SHP77 (cell line): ENCODE data around the gene DNAJC7.
"Not testable (repeated sequence)": the region's sequence is repeated elsewhere in the genome, so short reads cannot be mapped to it uniquely, and the experiment has no call there.

Experiments used
- DNase-seq, 2 experiments: peaks; one replicate each; lab custom pipeline; 2025; lab: John Stamatoyannopoulos, UW

DNAJC7 gene

DNA sequence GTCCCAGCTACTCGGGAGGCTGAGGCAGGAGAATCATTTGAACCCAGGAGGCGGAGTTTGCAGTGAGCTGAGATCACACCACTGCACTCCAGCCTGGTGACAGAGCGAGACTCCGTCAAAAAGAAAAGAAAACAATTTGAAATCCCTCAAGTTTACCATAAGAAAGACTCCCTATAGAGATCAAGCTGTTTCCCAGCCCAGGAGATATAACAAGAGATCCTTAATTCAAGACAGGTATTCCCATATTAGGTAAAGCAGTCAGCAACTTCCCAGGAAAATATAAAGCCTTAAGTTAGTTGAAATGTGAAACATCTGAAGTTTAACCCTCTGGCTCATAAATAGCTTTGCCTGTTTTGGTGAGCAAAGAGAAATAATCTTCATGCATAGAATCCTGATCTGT, 4.9 kb downstream of the DNAJC7 start:
- DNase-seq, result not testable (repeated sequence)

GRCh38 chr17:42010898-42011516, 6.2 kb downstream of the DNAJC7 start:
- DNase-seq, result no peak

GRCh38 chr17:42010266-42010680, 7.0 kb downstream of the DNAJC7 start:
- DNase-seq, result not testable (repeated sequence)

DNA sequence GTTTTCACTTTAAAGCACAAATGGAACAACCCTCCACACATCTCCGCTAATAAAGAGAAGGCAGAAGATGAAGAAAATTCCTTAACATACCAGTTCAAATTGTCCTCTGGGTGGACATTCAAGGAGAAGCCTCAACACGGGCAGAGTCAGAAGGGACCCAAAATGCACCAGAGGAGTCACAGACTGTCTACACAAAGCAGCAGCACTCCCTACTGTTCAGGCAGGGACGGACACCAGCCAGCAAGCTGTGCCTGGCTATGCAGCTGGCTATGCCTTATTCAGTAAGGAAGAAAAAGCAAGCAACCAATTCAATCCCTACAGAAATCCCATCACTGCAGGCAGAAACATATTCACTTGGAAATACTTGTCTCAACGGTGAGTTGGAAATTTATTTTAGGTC, 8.1 kb downstream of the DNAJC7 start:
- no peak for DNase-seq

- no peak for DNase-seq
Observed at GRCh38 chr17:42005166-42005565, 12.1 kb downstream of the DNAJC7 start.

GRCh38 chr17:42002792-42003301, 14.4 kb downstream of the DNAJC7 start:
- no peak for DNase-seq

DNA sequence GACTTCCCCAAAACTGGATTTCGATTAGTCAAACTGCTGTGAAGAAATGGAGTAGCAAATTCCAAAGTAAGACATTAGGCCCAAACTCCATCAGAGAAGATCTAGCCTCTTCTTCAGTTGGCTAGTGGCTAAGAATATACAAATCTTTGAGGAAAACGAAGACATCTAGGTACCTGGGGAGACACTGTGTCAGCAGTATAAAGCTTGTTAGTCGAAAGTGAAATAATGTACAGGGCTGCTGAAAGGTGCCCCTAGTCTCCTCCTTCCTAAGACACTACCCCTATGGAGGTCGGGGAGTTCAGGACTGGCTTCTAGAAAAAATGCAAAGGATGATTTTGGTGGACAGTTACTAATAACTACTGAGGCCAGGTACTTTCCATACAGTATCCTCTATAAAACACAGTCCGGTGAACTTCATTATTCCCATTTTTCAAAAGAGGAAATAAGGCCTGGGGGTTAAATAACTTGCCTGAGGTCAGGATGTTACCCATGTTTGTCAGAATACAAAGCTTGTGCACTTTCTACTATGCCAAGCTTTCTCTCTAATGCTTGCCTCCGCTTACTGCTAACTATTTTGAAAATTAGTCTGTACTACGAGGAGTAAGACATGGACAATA, 15.0 kb downstream of the DNAJC7 start:
- DNase-seq, result no peak

- no peak for DNase-seq
Observed at GRCh38 chr17:42001729-42002128, 15.5 kb downstream of the DNAJC7 start.

- DNase-seq, result no peak
Observed at GRCh38 chr17:42000413-42001133, 16.7 kb downstream of the DNAJC7 start.

- DNase-seq, result no peak
Observed at GRCh38 chr17:41998497-41998896, 18.7 kb downstream of the DNAJC7 start.

- DNase-seq, result no peak
Observed at GRCh38 chr17:41996855-41997164, 20.4 kb downstream of the DNAJC7 start.

GRCh38 chr17:41992576-41992975, 24.7 kb downstream of the DNAJC7 start:
- DNase-seq, result no peak

- no peak for DNase-seq
Observed at GRCh38 chr17:41989702-41990419, 27.4 kb downstream of the DNAJC7 start.

DNA sequence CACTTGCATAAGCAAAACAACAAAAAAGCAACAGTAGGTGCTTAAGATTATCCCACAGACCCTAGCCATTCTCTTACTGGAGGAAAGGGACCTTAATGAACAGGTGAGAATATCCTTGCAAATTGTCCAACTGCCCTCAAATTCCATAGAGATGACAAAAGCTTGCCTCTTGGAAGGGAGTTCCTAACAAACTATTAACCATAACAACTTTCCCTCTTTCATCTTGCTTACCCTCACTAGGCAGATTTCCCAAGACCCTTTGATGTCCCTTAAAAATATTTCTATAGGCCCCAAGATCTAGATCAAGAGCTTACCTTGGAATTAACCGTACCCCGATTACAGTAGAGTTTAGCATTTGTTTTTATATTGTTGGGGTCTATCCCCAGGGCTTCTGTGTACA, 28.8 kb downstream of the DNAJC7 start:
- no peak for DNase-seq

DNA sequence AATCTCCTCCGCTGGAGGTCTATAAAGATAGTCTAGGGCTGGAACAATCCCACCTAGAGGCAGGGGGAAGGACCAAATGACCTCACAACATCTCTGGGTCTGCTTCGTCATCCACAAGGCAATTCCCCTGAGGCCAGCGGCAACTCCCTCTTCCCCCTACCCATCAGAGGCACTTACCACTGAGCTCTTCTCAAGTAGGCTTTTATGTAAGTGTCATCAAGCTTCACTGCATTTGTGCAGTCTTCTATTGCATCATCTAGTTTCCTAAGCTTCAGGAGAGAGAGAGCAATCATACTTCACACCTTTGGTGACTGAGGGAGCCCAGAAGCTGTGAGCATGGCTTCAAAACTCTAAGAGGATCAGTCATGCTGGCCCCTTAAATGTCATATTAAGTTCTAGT, 29.6 kb downstream of the DNAJC7 start:
- DNase-seq, result no peak

- no peak for DNase-seq
Observed at GRCh38 chr17:41986634-41987033, 30.6 kb downstream of the DNAJC7 start.

DNA sequence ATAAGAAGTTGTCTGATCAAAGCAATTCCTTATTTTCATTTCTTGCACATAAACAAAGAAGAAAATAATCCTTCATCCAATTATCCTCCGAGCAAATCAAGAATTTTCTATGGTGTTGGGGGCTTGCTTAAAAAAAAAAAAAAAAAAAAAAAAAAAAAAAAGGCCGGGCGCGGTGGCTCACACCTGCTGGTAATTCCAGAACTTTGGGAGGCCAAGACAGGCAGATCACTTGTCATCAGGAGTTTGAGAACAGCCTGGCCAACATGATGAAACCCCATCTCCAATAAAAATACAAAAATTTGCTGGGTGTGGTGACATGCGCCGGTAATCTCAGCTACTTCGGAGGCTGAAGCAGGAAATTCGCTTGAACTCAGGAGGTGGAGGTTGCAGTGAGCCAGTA, 31.3 kb downstream of the DNAJC7 start:
- no peak for DNase-seq

DNA sequence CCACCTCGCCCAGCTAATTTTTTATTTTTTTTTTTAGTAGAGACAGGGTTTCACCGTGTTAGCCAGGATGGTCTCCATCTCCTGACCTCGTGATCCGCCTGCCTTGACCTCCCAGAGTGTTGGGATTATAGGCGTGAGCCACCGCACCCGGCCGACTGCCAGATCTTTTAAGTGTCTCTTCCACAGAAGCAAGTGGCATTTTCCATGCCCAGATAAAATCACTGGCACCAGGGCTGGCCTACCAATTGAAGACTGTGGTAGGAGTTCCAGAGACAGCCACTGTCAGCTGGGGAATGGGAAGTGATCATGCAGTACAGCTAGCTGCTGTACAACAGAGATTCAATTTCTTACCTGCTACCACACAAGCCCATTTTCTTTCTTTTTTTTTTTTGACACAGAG, 32.8 kb downstream of the DNAJC7 start:
- no peak for DNase-seq

- no peak for DNase-seq
Observed at GRCh38 chr17:41982026-41982760, 35.0 kb downstream of the DNAJC7 start.

DNA sequence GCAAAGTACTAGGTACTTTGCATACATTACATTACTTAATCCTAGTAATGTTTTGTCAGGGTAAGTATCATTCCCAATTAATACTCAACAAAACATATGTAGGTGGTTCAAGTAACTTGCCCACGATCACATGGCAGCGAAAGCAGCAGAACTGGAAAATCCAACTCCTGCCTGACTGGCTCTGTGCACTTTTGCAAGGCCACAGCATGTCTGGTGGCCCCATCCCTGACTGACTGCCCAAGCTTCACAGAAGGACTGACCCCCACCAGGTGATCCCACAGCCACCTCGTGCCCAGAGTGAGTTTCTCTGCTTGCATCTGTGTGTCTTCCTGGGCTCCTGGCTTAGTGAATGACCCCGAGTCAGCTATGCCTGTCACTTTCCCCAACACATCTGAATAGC, 39.2 kb downstream of the DNAJC7 start:
- no peak for DNase-seq

- DNase-seq, result no peak
Observed at GRCh38 chr17:41976142-41976768, 41.0 kb downstream of the DNAJC7 start.
